Measurements from ENCODE around the gene EPN1. TPM values are rescaled to one million over a fixed set of nuclear protein-coding genes. Genes with fewer than 3 reads are reported as not detected.
A peak's percentile ranks its signal among the peaks of the same experiment; 100 is the strongest.

EPN1 gene
- total and polyA plus RNA-seq, 9 of the 15 experiments (the other 6 are each of a cell fraction or from before 2014, with no cell fraction given) = 0.08 to 138 (median 12.7) TPM

DNA sequence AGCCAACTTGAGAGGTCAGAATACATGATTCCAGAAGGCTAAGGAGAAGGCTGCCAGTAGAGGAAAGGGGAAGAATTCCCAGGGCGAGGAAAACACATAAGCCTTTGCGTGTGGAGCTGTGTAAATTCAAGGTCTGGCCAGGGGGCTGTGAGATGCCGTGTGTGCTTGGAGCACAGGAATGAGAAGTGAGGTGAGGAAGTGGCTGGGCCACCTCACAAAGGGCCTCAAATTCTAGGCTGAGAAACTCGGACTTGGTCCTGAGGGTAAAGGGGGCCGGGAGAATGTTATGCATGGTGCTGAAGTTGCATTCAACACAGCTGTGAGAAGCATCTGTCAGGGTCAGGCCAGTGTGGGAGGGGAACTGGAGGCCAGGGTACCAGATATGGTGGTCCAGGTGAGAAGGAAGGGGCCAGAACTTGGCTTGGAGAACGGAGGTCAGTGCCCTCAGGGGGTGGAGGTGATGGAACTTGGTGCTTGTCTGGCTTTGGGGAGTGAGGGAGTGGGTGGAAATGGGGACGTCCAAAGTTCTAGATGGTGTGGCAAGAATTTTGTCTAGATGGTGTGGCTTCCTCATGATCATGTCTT, 39.1 kb upstream of the EPN1 start (continued):
- TF ChIP-seq TEAD1 (CRISPR knock-in tag; IDR thresholded peaks at IDR 0.05) (peak in 1 of 2 experiments; percentile 13; a peak in 1 of 4 replicates), KDM5B (IDR thresholded peaks at IDR 0.05; ENCODE audit: insufficient replicate concordance, low read depth, low read length) (peak; percentile 12), MAZ (CRISPR knock-in tag; conservative IDR thresholded peaks at IDR 0.05 in 1 of 2, IDR thresholded peaks at IDR 0.05 in 1 of 2) (no peak), KAT7 (CRISPR knock-in tag; IDR thresholded peaks at IDR 0.05; ENCODE audit: borderline replicate concordance) (0 out of 2 replicates have a peak, but pooled peaks have one; percentile 69), POLR2AphosphoS5 (IDR thresholded peaks at IDR 0.05; ENCODE audit: control insufficient read depth, insufficient read depth, low read depth, low read length) (no peak), RBM25 (IDR thresholded peaks at IDR 0.05; ENCODE audit: low read depth, low read length, severe bottlenecking) (no peak)
- TF ChIP-seq, protein P1, sequence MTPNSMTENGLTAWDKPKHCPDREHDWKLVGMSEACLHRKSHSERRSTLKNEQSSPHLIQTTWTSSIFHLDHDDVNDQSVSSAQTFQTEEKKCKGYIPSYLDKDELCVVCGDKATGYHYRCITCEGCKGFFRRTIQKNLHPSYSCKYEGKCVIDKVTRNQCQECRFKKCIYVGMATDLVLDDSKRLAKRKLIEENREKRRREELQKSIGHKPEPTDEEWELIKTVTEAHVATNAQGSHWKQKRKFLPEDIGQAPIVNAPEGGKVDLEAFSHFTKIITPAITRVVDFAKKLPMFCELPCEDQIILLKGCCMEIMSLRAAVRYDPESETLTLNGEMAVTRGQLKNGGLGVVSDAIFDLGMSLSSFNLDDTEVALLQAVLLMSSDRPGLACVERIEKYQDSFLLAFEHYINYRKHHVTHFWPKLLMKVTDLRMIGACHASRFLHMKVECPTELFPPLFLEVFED (CRISPR knock-in tag; conservative IDR thresholded peaks at IDR 0.05) = peak; percentile 10; the same call in 1 of the 2 replicates

DNA sequence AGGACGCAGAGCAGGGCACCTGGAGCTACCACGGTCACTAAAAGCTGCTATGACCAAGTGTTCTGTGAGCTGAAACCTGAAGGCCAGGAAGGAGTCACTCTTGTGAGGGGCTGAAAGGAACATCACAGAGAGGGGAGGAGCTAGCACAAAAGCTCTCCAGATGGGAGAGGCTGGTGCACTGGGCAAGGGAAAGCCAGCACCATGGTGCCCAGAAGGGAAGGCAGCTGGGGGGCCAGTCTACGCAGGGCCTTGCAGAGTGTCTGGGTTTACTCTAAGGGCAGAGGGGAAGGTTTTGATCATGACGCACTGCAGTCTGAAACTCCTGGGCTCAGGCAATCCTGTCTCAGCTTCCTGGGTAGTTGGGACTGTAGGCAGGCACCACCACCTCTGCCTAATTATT, 38.3 kb upstream of the EPN1 start:
- 0 out of 2 replicates have a peak, but pooled peaks cover 2% of the 10 kb centered on the region for H3K9me3 ChIP-seq (replicated peaks; ENCODE audit: control insufficient read depth, insufficient read depth, low read depth, low read length)
- POLR2A ChIA-PET = interaction anchor here (0.5 to 2.0 kb wide), 14 partner anchors 11 to 1424 kb away, joined by 3 to 18 read pairs (median 4); partner anchors contain the start of genes CCDC106 and ZNF784
- peak overlapping the region; percentile 83 to 98; a peak in 1 of 4 replicates for H3K9ac ChIP-seq (ENCODE audit: insufficient read depth in 1 of 2, low read depth in 2 of 2, low read length in 2 of 2)
- no peak overlapping the region for H3K4me3 ChIP-seq
- H3K4me1 ChIP-seq (replicated peaks in 1 of 2; ENCODE audit: control insufficient read depth in 2 of 2, insufficient read depth in 2 of 2, low read length in 2 of 2) = peaks cover 26 to 45% of the 10 kb centered on the region in 2 experiments
- intact Hi-C loops (cut with micrococcal nuclease) = loop anchor here (10.0 kb wide), 1 partner anchor 492 kb away; the partner anchor contains the start of gene TNNT1
- no peak overlapping the region for H2AFZ ChIP-seq (ENCODE audit: low read depth, low read length)
- CTCF ChIA-PET (ENCODE audit: low intra/inter-chr PET ratio) = no interaction called here
- BruUV-seq (replicated peaks) = no TSS peak
- DNase-seq (ENCODE audit: extremely low read depth in 1 of 4, low spot score in 3 of 4) = no peak
- H3K4me2 ChIP-seq (ENCODE audit: insufficient read depth, low read length) = peak overlapping the region; percentile 98
- no peaks in the 10 kb centered on the region for H4K20me1 ChIP-seq (replicated peaks; ENCODE audit: control insufficient read depth, insufficient read depth, low read length)
- no peak for FAIRE-seq
- ATAC-seq = no peak
- in situ Hi-C loops (cut with MboI) = loop anchor here (5.0 to 25.0 kb wide), 4 partner anchors 176 to 762 kb away; partner anchors contain the start of genes FCAR, TNNT1 and ZSCAN5A
- H3K27me3 ChIP-seq (ENCODE audit: control insufficient read depth in 2 of 2, insufficient read depth in 2 of 2, low read length in 2 of 2) = no peaks in the 10 kb centered on the region
- peaks cover 11% of the 10 kb centered on the region; the same call in 2 of the 3 replicates for H3K36me3 ChIP-seq (ENCODE audit: control insufficient read depth, insufficient read depth, low read length)
- H3K79me2 ChIP-seq (ENCODE audit: control insufficient read depth, insufficient read depth, low read length) = peaks cover 57% of the 10 kb centered on the region
- 78% methylated on average over 2 of the region's 4 CpGs for WGBS (ENCODE audit: insufficient coverage, low coverage, missing lambda C conversion rate)
- no peaks in the 10 kb centered on the region for H3K9me1 ChIP-seq (ENCODE audit: control insufficient read depth, insufficient read depth, low read length)
- no peak overlapping the region for H3K27ac ChIP-seq (ENCODE audit: extremely low read depth, low read depth, low read length)
- TF ChIP-seq ZNF41 (CRISPR knock-in tag; conservative IDR thresholded peaks at IDR 0.05) = no peak
- no peak for TF ChIP-seq JUN (IDR thresholded peaks at IDR 0.05; ENCODE audit: borderline replicate concordance, low read depth, low read length)
- no peak for TF ChIP-seq JUN (CRISPR knock-in tag; IDR thresholded peaks at IDR 0.05; ENCODE audit: borderline replicate concordance)
- TF ChIP-seq MTF1 (CRISPR knock-in tag; IDR thresholded peaks at IDR 0.05; ENCODE audit: borderline replicate concordance) = no peak
- no peak for TF ChIP-seq FOXJ3 (CRISPR knock-in tag; IDR thresholded peaks at IDR 0.05)
- no peak for TF ChIP-seq SRSF1 (IDR thresholded peaks at IDR 0.05; ENCODE audit: low read depth, low read length)
- no peak for TF ChIP-seq SREBF1 (IDR thresholded peaks at IDR 0.05; ENCODE audit: borderline replicate concordance, low read depth, low read length)
- TF ChIP-seq, protein P2, sequence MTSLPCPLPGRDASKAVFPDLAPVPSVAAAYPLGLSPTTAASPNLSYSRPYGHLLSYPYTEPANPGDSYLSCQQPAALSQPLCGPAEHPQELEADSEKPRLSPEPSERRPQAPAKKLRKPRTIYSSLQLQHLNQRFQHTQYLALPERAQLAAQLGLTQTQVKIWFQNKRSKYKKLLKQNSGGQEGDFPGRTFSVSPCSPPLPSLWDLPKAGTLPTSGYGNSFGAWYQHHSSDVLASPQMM (CRISPR knock-in tag; IDR thresholded peaks at IDR 0.05) = no peak
- TF ChIP-seq SIRT6 (IDR thresholded peaks at IDR 0.05; ENCODE audit: low read depth, low read length) = no peak
- TF ChIP-seq ZNF232 (CRISPR knock-in tag; IDR thresholded peaks at IDR 0.05) = no peak
